Amniotic stem cell (primary cell): ENCODE results near the gene TNRC18.
"Not testable (repeated sequence)": the region's sequence is repeated elsewhere in the genome, so short reads cannot be mapped to it uniquely, and the experiment has no call there.

Experiments
- DNase-seq: peaks from one replicate; lab custom pipeline; 2025; lab: John Stamatoyannopoulos, UW

Gene TNRC18

GRCh38 chr7:5349437-5350173 lies 74.0 kb downstream of the TNRC18 start:
- DNase-seq: no peak

GRCh38 chr7:5349005-5349380 lies 74.6 kb downstream of the TNRC18 start:
- DNase-seq: no peak

- no peak for DNase-seq
Measured at GRCh38 chr7:5348134-5349004, 75.3 kb downstream of the TNRC18 start.

- DNase-seq: no peak
Measured at GRCh38 chr7:5345671-5346070, 78.0 kb downstream of the TNRC18 start.

GRCh38 chr7:5345171-5345570 lies 78.5 kb downstream of the TNRC18 start:
- DNase-seq: no peak

GRCh38 chr7:5344342-5344741 lies 79.3 kb downstream of the TNRC18 start:
- no peak for DNase-seq

GRCh38 chr7:5343884-5344283 lies 79.8 kb downstream of the TNRC18 start:
- no peak for DNase-seq

GRCh38 chr7:5342631-5343030 lies 81.0 kb downstream of the TNRC18 start:
- DNase-seq: no peak

- no peak for DNase-seq
Measured at GRCh38 chr7:5339955-5340354, 83.7 kb downstream of the TNRC18 start.

GRCh38 chr7:5337047-5337446 lies 86.6 kb downstream of the TNRC18 start:
- DNase-seq: no peak

- no peak for DNase-seq
Measured at GRCh38 chr7:5334671-5335070, 89.0 kb downstream of the TNRC18 start.

- DNase-seq: no peak
Measured at GRCh38 chr7:5333121-5334045, 90.3 kb downstream of the TNRC18 start.

GRCh38 chr7:5332579-5332978 lies 91.1 kb downstream of the TNRC18 start:
- DNase-seq: no peak

- no peak for DNase-seq
Measured at GRCh38 chr7:5330288-5330687, 93.3 kb downstream of the TNRC18 start.

GRCh38 chr7:5324961-5325360 lies 98.7 kb downstream of the TNRC18 start:
- no peak for DNase-seq

GRCh38 chr7:5323800-5324781 lies 99.5 kb downstream of the TNRC18 start:
- not testable (repeated sequence) for DNase-seq

GRCh38 chr7:5322621-5323410 lies 100.8 kb downstream of the TNRC18 start:
- no peak for DNase-seq

GRCh38 chr7:5320802-5321396 lies 102.7 kb downstream of the TNRC18 start:
- DNase-seq: no peak

GRCh38 chr7:5320391-5320790 lies 103.2 kb downstream of the TNRC18 start:
- DNase-seq: no peak

- DNase-seq: not testable (repeated sequence)
Measured at GRCh38 chr7:5318613-5319012, 105.0 kb downstream of the TNRC18 start.
